Lung (tissue), 12 donors: Measurements from ENCODE around the gene HS6ST1. TPM values are rescaled to one million over a fixed set of nuclear protein-coding genes. Genes with fewer than 3 reads are reported as not detected.

Experiments
- ATAC-seq: fragments of 200-7000 bp; cut with Tn5 transposase; one replicate; pipeline ENCODE4 v1.9.1; 2020; ENCODE audit warnings: moderate number of reproducible peaks; ENCODE audit not compliant: insufficient read depth, low FRiP score
- DNase-seq, 3 donors: peaks; one replicate each; pipeline ENCODE4 v3.0.0-alpha.2; 2013 to 2017
- H3K27ac ChIP-seq, 2 donors: one replicate each; pipeline ENCODE4 v1.5.1; 2013; ENCODE audit warnings: mild to moderate bottlenecking in 2 of 2, moderate library complexity in 2 of 2, control low read depth in 1 of 2, inconsistent platforms in 1 of 2, low read depth in 1 of 2, low read length in 1 of 2
- H3K27me3 ChIP-seq, 3 donors: one replicate each; pipeline ENCODE4 v1.5.1; 2013; ENCODE audit warnings: low read length in 2 of 3; ENCODE audit not compliant: control insufficient read depth in 3 of 3, insufficient read depth in 3 of 3
- H3K36me3 ChIP-seq, 4 donors: one replicate each; pipeline ENCODE4 v1.5.1; 2013; ENCODE audit warnings: low read length in 4 of 4, mild to moderate bottlenecking in 1 of 4, moderate library complexity in 1 of 4; ENCODE audit not compliant: control insufficient read depth in 4 of 4, insufficient read depth in 4 of 4
- H3K4me1 ChIP-seq, 5 donors: one replicate each; pipeline ENCODE4 v1.5.1; 2013; ENCODE audit warnings: low read length in 5 of 5, mild to moderate bottlenecking in 2 of 5, moderate library complexity in 1 of 5; ENCODE audit not compliant: control insufficient read depth in 5 of 5, insufficient read depth in 5 of 5
- H3K4me3 ChIP-seq: one replicate; pipeline ENCODE4 v1.5.1; 2013; ENCODE audit warnings: mild to moderate bottlenecking, control low read depth, moderate library complexity
- H3K9ac ChIP-seq, 2 donors: one replicate each; pipeline ENCODE4 v1.5.1; 2013; ENCODE audit warnings: low read length in 2 of 2, control low read depth in 1 of 2; ENCODE audit not compliant: insufficient read depth in 1 of 2
- H3K9me3 ChIP-seq, 4 donors: one replicate each; pipeline ENCODE4 v1.5.1; 2013; ENCODE audit warnings: low read length in 3 of 4, mild to moderate bottlenecking in 1 of 4, moderate library complexity in 1 of 4; ENCODE audit not compliant: control insufficient read depth in 4 of 4, insufficient read depth in 3 of 4
- WGBS, 2 donors: extraction: QIAGEN DNeasy Blood & Tissue Kit; methylation state at CpG; one replicate each; pipeline ENCODE4 v1.1.7; 2013; 5-methylcytosine and 5-hydroxymethylcytosine counted together
- polyA plus RNA-seq, 2 donors: library from polyadenylated mRNA; stranded (reverse); fragments of 200-250 nt; gene quantifications; one replicate each; pipeline ENCODE4 v1.2.1, GENCODE V29; 2013
- total RNA-seq, 2 donors: library from RNA; depleted of rRNA in 1 of 2; stranded (reverse); fragments of >200 nt in 1 of 2; gene quantifications; one replicate each; pipeline ENCODE4 v1.2.1, GENCODE V29; 2014 to 2021
- TF ChIP-seq, protein P1 (sequence below): IDR thresholded peaks from 2 replicates; pipeline ENCODE4 v1.5.1; 2012; ENCODE audit warnings: mild to moderate bottlenecking; ENCODE audit errors: control extremely low read depth, extremely low read depth
- donor health status: control.
- donor health status: control.
- donor health status: Bipolar disorder and iron deficiency.
- donor health status: healthy.
- donor health status: DM: yes; HTN: yes; CAD: no.

HS6ST1 gene
- total and polyA plus RNA-seq, 4 donors: 15.1 to 37.7 (median 29.1) TPM

GRCh38 chr2:128305555-128306080 lies 13.1 kb downstream of the HS6ST1 start:
- peak overlapping the region; percentile 49 to 75 for H3K9ac ChIP-seq
- WGBS, 2 donors: 73 to 82% methylated on average over 11 of the region's 11 CpGs
- DNase-seq: no peak
- H3K27ac ChIP-seq: peak overlapping the region in 1 of 2 donors; percentile 50
- no peaks in the 10 kb centered on the region for H3K27me3 ChIP-seq
- ATAC-seq: no peak
- peaks cover 8 to 56% (median 54%) of the 10 kb centered on the region in 5 donors for H3K4me1 ChIP-seq
- no peaks in the 10 kb centered on the region for H3K9me3 ChIP-seq
- H3K36me3 ChIP-seq: peaks cover 0 to 2% (median 0%) of the 10 kb centered on the region in 4 donors
- TF ChIP-seq, protein P1, sequence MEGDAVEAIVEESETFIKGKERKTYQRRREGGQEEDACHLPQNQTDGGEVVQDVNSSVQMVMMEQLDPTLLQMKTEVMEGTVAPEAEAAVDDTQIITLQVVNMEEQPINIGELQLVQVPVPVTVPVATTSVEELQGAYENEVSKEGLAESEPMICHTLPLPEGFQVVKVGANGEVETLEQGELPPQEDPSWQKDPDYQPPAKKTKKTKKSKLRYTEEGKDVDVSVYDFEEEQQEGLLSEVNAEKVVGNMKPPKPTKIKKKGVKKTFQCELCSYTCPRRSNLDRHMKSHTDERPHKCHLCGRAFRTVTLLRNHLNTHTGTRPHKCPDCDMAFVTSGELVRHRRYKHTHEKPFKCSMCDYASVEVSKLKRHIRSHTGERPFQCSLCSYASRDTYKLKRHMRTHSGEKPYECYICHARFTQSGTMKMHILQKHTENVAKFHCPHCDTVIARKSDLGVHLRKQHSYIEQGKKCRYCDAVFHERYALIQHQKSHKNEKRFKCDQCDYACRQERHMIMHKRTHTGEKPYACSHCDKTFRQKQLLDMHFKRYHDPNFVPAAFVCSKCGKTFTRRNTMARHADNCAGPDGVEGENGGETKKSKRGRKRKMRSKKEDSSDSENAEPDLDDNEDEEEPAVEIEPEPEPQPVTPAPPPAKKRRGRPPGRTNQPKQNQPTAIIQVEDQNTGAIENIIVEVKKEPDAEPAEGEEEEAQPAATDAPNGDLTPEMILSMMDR: no peak
- no peak overlapping the region for H3K4me3 ChIP-seq

- peak; percentile 84 to 93 (median 90) for DNase-seq
- Histone ChIP-seq H3K9ac (peak overlapping the region; percentile 49 to 75), H3K27me3 (no peaks in the 10 kb centered on the region), H3K36me3 (peaks cover 0 to 2% (median 1%) of the 10 kb centered on the region in 4 donors), H3K9me3 (no peaks in the 10 kb centered on the region), H3K27ac (peak overlapping the region in 1 of 2 donors; percentile 50), H3K4me3 (no peak overlapping the region), H3K4me1 (peaks cover 8 to 55% (median 49%) of the 10 kb centered on the region in 5 donors)
- ATAC-seq: peak; percentile 48
- WGBS, 2 donors: 56 to 59% methylated on average over 11 of the region's 11 CpGs
- TF ChIP-seq, protein P1: no peak
Observed at GRCh38 chr2:128304715-128305554, 13.7 kb downstream of the HS6ST1 start.

- DNase-seq (no peak), ATAC-seq (no peak)
- Histone ChIP-seq H3K4me3 (no peak overlapping the region), H3K4me1 (peaks cover 8 to 55% (median 43%) of the 10 kb centered on the region in 5 donors), H3K9ac (no peak overlapping the region), H3K27me3 (no peaks in the 10 kb centered on the region), H3K27ac (peak overlapping the region in 1 of 2 donors; percentile 22), H3K36me3 (peaks cover 0 to 3% (median 1%) of the 10 kb centered on the region in 4 donors), H3K9me3 (no peaks in the 10 kb centered on the region)
- WGBS, 2 donors: 91 to 93% methylated on average over 5 of the region's 5 CpGs
- TF ChIP-seq, protein P1: no peak
Observed at GRCh38 chr2:128304330-128304714, 14.3 kb downstream of the HS6ST1 start.
